WI38 (cell line): ENCODE measurements around the gene IL21R.

Source experiments
- H3K4me3 ChIP-seq: 2 replicates; pipeline ENCODE4 v1.5.1; 2011; ENCODE audit warnings: low read depth, mild to moderate bottlenecking, control low read depth, low read length
- TF ChIP-seq, protein P1 (sequence below): IDR thresholded peaks from 2 replicates; pipeline ENCODE4 v1.5.1; 2012; ENCODE audit warnings: low read depth, mild to moderate bottlenecking, control low read depth, low read length

The IL21R gene

DNA sequence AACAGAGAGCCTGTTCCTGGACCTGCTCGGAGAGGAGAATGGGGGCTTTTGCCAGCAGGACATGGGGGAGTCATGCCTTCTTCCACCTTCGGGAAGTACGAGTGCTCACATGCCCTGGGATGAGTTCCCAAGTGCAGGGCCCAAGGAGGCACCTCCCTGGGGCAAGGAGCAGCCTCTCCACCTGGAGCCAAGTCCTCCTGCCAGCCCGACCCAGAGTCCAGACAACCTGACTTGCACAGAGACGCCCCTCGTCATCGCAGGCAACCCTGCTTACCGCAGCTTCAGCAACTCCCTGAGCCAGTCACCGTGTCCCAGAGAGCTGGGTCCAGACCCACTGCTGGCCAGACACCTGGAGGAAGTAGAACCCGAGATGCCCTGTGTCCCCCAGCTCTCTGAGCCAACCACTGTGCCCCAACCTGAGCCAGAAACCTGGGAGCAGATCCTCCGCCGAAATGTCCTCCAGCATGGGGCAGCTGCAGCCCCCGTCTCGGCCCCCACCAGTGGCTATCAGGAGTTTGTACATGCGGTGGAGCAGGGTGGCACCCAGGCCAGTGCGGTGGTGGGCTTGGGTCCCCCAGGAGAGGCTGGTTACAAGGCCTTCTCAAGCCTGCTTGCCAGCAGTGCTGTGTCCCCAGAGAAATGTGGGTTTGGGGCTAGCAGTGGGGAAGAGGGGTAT lies 39.3 kb upstream of the IL21R start:
- no peak overlapping the region for H3K4me3 ChIP-seq
- TF ChIP-seq, protein P1, sequence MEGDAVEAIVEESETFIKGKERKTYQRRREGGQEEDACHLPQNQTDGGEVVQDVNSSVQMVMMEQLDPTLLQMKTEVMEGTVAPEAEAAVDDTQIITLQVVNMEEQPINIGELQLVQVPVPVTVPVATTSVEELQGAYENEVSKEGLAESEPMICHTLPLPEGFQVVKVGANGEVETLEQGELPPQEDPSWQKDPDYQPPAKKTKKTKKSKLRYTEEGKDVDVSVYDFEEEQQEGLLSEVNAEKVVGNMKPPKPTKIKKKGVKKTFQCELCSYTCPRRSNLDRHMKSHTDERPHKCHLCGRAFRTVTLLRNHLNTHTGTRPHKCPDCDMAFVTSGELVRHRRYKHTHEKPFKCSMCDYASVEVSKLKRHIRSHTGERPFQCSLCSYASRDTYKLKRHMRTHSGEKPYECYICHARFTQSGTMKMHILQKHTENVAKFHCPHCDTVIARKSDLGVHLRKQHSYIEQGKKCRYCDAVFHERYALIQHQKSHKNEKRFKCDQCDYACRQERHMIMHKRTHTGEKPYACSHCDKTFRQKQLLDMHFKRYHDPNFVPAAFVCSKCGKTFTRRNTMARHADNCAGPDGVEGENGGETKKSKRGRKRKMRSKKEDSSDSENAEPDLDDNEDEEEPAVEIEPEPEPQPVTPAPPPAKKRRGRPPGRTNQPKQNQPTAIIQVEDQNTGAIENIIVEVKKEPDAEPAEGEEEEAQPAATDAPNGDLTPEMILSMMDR: no peak

DNA sequence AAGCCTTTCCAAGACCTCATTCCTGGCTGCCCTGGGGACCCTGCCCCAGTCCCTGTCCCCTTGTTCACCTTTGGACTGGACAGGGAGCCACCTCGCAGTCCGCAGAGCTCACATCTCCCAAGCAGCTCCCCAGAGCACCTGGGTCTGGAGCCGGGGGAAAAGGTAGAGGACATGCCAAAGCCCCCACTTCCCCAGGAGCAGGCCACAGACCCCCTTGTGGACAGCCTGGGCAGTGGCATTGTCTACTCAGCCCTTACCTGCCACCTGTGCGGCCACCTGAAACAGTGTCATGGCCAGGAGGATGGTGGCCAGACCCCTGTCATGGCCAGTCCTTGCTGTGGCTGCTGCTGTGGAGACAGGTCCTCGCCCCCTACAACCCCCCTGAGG lies 38.7 kb upstream of the IL21R start:
- TF ChIP-seq, protein P1: no peak
- no peak overlapping the region for H3K4me3 ChIP-seq

DNA sequence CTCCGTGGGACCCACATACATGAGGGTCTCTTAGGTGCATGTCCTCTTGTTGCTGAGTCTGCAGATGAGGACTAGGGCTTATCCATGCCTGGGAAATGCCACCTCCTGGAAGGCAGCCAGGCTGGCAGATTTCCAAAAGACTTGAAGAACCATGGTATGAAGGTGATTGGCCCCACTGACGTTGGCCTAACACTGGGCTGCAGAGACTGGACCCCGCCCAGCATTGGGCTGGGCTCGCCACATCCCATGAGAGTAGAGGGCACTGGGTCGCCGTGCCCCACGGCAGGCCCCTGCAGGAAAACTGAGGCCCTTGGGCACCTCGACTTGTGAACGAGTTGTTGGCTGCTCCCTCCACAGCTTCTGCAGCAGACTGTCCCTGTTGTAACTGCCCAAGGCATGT lies 38.2 kb upstream of the IL21R start:
- TF ChIP-seq, protein P1: no peak
- H3K4me3 ChIP-seq: no peak overlapping the region

DNA sequence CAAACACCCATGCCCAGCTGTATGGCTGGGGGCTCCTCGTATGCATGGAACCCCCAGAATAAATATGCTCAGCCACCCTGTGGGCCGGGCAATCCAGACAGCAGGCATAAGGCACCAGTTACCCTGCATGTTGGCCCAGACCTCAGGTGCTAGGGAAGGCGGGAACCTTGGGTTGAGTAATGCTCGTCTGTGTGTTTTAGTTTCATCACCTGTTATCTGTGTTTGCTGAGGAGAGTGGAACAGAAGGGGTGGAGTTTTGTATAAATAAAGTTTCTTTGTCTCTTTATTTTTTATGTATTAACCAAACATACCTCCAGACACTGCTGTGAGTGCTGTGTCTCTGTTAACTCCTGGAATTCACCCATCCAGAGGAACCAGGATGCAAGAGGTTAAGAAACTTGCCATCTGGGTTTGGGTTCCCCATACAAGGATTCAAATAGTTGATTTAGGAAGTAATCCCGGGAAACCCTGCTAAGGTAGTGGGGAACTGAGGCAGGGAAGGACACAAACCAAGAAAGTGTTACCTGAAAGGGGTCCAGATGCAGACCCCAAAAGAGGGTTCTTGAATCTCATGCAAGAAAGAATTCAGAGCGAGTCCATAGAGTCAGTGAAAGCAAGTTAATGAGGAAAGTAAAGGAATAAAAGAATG lies 37.4 kb upstream of the IL21R start:
- no peak overlapping the region for H3K4me3 ChIP-seq
- TF ChIP-seq, protein P1: no peak

DNA sequence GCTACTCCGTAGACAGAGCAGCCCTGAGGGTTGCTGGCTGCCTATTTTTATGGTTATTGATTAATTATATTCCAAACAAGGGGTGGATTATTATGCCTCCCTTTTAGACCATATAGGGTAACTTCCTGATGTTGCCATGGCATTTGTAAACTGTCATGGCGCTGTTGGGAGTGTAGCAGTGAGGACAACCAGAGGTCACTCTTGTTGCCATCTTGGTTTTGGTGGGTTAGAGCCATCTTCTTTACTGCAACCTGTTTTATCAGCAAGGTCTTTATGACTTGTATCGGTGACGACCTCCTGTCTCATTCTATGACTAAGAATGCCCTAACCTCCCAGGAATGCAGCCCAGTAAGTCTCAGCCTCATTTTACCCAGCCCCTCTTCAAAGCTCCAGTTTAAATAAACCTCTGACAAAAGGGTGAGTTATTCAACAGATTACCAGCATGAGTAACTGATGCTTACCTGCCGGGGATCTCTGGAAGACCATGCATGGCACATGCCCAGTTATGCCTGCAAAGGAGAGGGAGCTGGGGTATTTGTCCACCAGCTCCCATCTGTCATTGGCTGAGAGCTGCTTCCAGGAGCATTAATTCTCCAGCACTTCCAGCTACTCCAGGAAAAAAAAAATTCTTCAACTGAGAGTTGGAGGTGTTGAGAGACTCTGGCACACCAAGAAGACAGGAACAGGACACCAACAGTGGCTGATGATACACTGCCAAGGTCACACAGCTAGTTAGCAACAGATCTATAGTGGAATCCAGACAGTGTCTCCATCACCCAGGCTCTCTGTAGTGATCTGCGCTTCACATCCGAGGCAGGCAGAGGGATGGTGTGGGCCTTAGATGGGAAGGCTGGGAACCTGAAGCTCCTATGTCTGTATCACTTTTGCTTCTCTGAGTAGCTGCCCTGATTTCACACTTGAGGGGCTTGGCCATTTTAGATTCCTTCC lies 36.6 kb upstream of the IL21R start:
- TF ChIP-seq, protein P1: no peak
- H3K4me3 ChIP-seq: no peak overlapping the region

DNA sequence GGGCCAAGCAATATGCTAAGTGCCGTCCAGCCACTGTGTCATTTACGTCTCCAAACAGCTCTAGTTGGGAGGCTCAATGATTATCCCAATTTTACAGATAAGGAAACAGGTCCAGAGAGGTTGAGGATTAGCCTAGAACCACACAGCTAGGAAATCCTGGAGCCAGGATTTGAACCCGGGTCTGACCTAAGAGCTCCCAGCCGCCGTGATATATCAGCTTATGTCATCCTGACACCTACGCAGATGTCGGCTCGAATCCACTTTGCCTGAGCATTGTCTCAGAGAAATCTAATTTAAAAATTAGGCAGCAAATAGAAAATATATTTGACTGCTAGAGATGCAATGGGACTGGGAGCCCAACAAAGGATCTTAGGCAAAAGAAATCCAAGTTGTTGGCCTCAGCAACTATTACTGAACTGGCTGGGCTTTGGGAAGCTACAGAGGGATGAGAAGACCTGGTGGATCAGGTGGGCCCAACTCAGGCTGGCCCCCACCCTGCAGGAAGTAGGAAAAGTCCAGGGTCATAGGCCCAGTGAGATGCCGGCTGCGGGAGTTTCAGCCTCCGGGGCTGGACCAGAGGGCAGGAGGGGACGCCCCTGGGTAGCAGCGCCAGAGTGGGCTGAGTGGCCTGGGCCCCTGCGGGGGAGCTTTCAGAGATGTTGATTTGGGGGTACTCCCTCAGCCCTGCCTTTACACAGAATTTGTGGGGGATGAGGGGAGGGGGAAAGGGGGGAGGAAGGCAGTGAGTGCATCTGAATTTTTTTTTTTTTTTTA lies 35.1 kb upstream of the IL21R start:
- TF ChIP-seq, protein P1: no peak
- H3K4me3 ChIP-seq: no peak overlapping the region
